GM12892 (cell line): Measurements from ENCODE around the gene KLHL10.

Source experiments
- POLR2A ChIP-seq: IDR thresholded peaks from 2 replicates; pipeline ENCODE4 v1.6.1; 2011; ENCODE audit warnings: low read depth, low read length, control low read depth
- TAF1 ChIP-seq: IDR thresholded peaks from 2 replicates; pipeline ENCODE4 v1.6.1; 2011; ENCODE audit warnings: low read depth, mild to moderate bottlenecking, control low read depth, low read length, borderline replicate concordance

DNA sequence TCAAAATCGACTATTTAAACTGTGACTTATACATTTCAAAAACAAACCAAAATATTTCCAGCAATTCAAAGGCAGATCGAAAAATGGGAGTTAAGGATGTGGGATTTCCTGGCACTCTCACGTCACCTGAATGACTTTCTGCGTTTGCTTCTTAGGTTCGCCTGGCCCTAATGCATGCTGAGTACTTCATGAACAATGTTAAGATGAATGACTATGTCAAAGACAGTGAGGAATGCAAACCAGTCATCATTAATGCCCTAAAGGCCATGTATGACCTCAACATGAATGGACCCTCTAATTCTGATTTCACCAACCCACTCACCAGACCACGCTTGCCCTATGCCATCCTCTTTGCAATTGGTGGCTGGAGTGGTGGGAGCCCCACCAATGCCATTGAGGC, 7.3 kb downstream of the KLHL10 start:
- TF ChIP-seq POLR2A (no peak), TAF1 (no peak)
